GM21528 (cell line): ENCODE data around the gene UTS2.

Experiments used
- ATAC-seq: cut with Tn5 transposase; IDR thresholded peaks from one replicate; pipeline ENCODE4 v1.9.1; 2021; ENCODE audit warnings: mild to moderate bottlenecking, moderate library complexity; ENCODE audit not compliant: unreplicated experiment, low FRiP score

The UTS2 gene

GRCh38 chr1:7852804-7853683 lies at the start of gene UTS2:
UTS2 (minus strand) TSS chr1:7853065; CDS start chr1:7853003, 62 bp downstream.
- ATAC-seq: no peak

- ATAC-seq: no peak
Observed at GRCh38 chr1:7899741-7900140, 46.9 kb upstream of the UTS2 start.

GRCh38 chr1:7898962-7899361 lies 46.1 kb upstream of the UTS2 start:
- ATAC-seq: no peak

GRCh38 chr1:7896994-7897393 lies 44.1 kb upstream of the UTS2 start:
- ATAC-seq: no peak

- no peak for ATAC-seq
Observed at GRCh38 chr1:7893529-7894180, 40.8 kb upstream of the UTS2 start.

- no peak for ATAC-seq
Observed at GRCh38 chr1:7891804-7892203, 38.9 kb upstream of the UTS2 start.

GRCh38 chr1:7890853-7891252 lies 38.0 kb upstream of the UTS2 start:
- no peak for ATAC-seq

GRCh38 chr1:7888248-7889081 lies 35.6 kb upstream of the UTS2 start:
- ATAC-seq: no peak

- ATAC-seq: no peak
Observed at GRCh38 chr1:7886405-7886745, 33.5 kb upstream of the UTS2 start.

- ATAC-seq: no peak
Observed at GRCh38 chr1:7885513-7886404, 32.9 kb upstream of the UTS2 start.

- no peak for ATAC-seq
Observed at GRCh38 chr1:7884757-7885156, 31.9 kb upstream of the UTS2 start.

- ATAC-seq: no peak
Observed at GRCh38 chr1:7879228-7879627, 26.4 kb upstream of the UTS2 start.

- no peak for ATAC-seq
Observed at GRCh38 chr1:7878027-7878426, 25.2 kb upstream of the UTS2 start.

GRCh38 chr1:7873801-7874795 lies 21.2 kb upstream of the UTS2 start:
- ATAC-seq: no peak

- no peak for ATAC-seq
Observed at GRCh38 chr1:7871136-7871535, 18.3 kb upstream of the UTS2 start.

GRCh38 chr1:7869136-7869920 lies 16.5 kb upstream of the UTS2 start:
- no peak for ATAC-seq

GRCh38 chr1:7868070-7868780 lies 15.4 kb upstream of the UTS2 start:
- no peak for ATAC-seq

- no peak for ATAC-seq
Observed at GRCh38 chr1:7865978-7866377, 13.1 kb upstream of the UTS2 start.
